NT2/D1 (cell line): ENCODE results near the gene CD83.

ENCODE experiments used
- DNase-seq: peaks from one replicate; pipeline ENCODE4 v3.0.0-alpha.2; 2011; ENCODE audit warnings: low read depth, low spot score
- H3K27me3 ChIP-seq: 2 replicates; pipeline ENCODE4 v1.6.0; 2011; ENCODE audit warnings: mild to moderate bottlenecking; ENCODE audit not compliant: insufficient read length, insufficient read depth
- H3K36me3 ChIP-seq: 2 replicates; pipeline ENCODE4 v1.6.1; 2011; ENCODE audit warnings: mild to moderate bottlenecking, low read length, mixed read lengths; ENCODE audit not compliant: insufficient read depth, insufficient read length
- H3K4me1 ChIP-seq: 2 replicates; pipeline ENCODE4 v1.5.1; 2011; ENCODE audit not compliant: insufficient read depth, insufficient read length
- H3K4me3 ChIP-seq: 2 replicates; pipeline ENCODE4 v1.5.1; 2011; ENCODE audit warnings: low read depth; ENCODE audit not compliant: insufficient read length
- H3K9ac ChIP-seq: 2 replicates; pipeline ENCODE4 v1.6.0; 2011; ENCODE audit warnings: low read depth; ENCODE audit not compliant: insufficient read length
- H3K9me3 ChIP-seq: 2 replicates; pipeline ENCODE4 v1.5.1; 2011; ENCODE audit warnings: mild to moderate bottlenecking, low read length; ENCODE audit not compliant: insufficient read depth
- SUZ12 ChIP-seq: IDR thresholded peaks from 2 replicates; pipeline ENCODE4 v1.6.1; 2011; ENCODE audit not compliant: insufficient read length, insufficient read depth; ENCODE audit errors: extremely low read depth
- YY1 ChIP-seq: IDR thresholded peaks from 2 replicates; pipeline ENCODE4 v1.6.1; 2011; ENCODE audit not compliant: insufficient read length, insufficient read depth
- ZNF274 ChIP-seq: IDR thresholded peaks from 2 replicates; pipeline ENCODE4 v1.6.1; 2011; ENCODE audit warnings: mild to moderate bottlenecking, low read depth, low read length

The CD83 gene

DNA sequence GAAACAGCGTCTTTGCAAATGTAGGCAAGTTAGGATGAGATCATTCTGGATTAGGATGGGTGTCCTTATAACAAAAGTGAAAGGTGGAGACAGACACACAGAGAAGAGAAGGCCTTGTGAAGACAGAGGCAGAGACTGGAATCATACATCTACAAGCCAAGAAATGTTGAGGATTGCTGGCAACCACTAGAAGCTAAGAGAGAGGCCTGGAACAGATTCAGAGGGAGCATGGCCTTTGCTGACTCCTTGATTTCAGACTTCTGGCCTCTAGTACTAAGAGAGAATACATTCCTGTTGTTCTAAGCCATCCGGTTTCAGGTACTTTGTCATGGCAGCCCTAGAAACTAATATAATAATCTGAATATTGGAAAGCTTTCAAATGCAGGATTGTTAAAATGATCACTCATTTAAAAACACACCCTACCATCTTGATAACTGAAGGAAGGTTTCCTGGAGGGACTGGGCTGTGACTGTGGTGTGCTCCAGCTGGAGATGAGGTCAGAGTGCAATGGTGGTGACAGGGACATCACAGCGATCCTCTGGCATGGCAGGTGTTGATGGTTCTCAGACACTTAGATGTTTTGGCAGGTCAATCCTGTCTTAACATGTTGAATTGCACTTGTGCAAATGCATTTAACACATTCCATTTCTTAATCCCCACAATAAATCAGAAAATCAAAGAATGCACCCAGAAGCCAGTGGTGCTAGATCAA, 25.1 kb downstream of the CD83 start:
- no peak overlapping the region for H3K9ac ChIP-seq
- H3K4me1 ChIP-seq: peaks cover 2% of the 10 kb centered on the region
- no peak overlapping the region for H3K4me3 ChIP-seq
- H3K9me3 ChIP-seq: no peaks in the 10 kb centered on the region
- H3K36me3 ChIP-seq: no peaks in the 10 kb centered on the region
- TF ChIP-seq YY1 (no peak), ZNF274 (no peak), SUZ12 (no peak)
- peaks cover 4% of the 10 kb centered on the region for H3K27me3 ChIP-seq
- DNase-seq: no peak

- no peak for TF ChIP-seq ZNF274
- no peak for TF ChIP-seq SUZ12
- TF ChIP-seq YY1: no peak
- peaks cover 4% of the 10 kb centered on the region for H3K27me3 ChIP-seq
- no peak overlapping the region for H3K9ac ChIP-seq
- no peaks in the 10 kb centered on the region for H3K36me3 ChIP-seq
- peaks cover 2% of the 10 kb centered on the region for H3K4me1 ChIP-seq
- DNase-seq: no peak
- H3K4me3 ChIP-seq: no peak overlapping the region
- no peaks in the 10 kb centered on the region for H3K9me3 ChIP-seq
Observed at GRCh38 chr6:14143305-14143704, 25.7 kb downstream of the CD83 start.

GRCh38 chr6:14144678-14145113, 27.1 kb downstream of the CD83 start:
- DNase-seq: peak; percentile 74
- peaks cover 4% of the 10 kb centered on the region for H3K27me3 ChIP-seq
- H3K9ac ChIP-seq: no peak overlapping the region
- no peak for TF ChIP-seq SUZ12
- no peak for TF ChIP-seq YY1
- no peak for TF ChIP-seq ZNF274
- no peaks in the 10 kb centered on the region for H3K9me3 ChIP-seq
- no peak overlapping the region for H3K4me3 ChIP-seq
- no peaks in the 10 kb centered on the region for H3K36me3 ChIP-seq
- H3K4me1 ChIP-seq: peaks cover 2% of the 10 kb centered on the region

GRCh38 chr6:14146506-14147096, 29.0 kb downstream of the CD83 start:
- DNase-seq: no peak
- peaks cover 2% of the 10 kb centered on the region for H3K4me1 ChIP-seq
- H3K9me3 ChIP-seq: no peaks in the 10 kb centered on the region

GRCh38 chr6:14147891-14148290, 30.3 kb downstream of the CD83 start:
- H3K4me1 ChIP-seq: peaks cover 2% of the 10 kb centered on the region
- H3K9ac ChIP-seq: no peak overlapping the region
- peaks cover 4% of the 10 kb centered on the region for H3K27me3 ChIP-seq
- DNase-seq: no peak
- no peaks in the 10 kb centered on the region for H3K36me3 ChIP-seq
- no peak overlapping the region for H3K4me3 ChIP-seq
- TF ChIP-seq YY1 (no peak), ZNF274 (no peak), SUZ12 (no peak)
- H3K9me3 ChIP-seq: no peaks in the 10 kb centered on the region

More at GRCh38 chr6:14146506-14147096, 29.0 kb downstream of the CD83 start:
- Histone ChIP-seq H3K27me3 (peaks cover 4% of the 10 kb centered on the region), H3K9ac (no peak overlapping the region), H3K36me3 (no peaks in the 10 kb centered on the region), H3K4me3 (no peak overlapping the region)
- TF ChIP-seq YY1: no peak

DNA sequence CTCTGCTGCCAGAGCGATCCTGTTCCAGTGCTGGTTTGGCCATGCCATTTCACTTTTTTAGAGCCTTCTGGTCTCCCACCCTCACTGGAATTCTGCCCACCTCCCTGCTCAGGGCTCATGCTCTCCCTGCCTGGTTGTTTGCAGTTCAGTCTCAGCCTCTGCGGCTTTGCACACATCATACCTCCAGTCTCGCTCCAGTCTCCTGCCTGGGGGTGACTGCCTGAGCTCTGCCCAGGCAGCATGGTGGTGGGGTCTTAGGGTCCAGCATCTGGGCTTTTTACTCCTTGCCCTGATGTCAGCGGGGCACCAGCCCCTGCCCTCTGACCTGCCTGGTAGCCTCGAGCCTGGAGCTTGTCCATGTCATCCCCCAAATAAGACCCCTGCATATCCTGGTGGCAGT, 30.9 kb downstream of the CD83 start:
- no peak overlapping the region for H3K9ac ChIP-seq
- TF ChIP-seq YY1 (no peak), SUZ12 (no peak), ZNF274 (no peak)
- H3K4me1 ChIP-seq: peaks cover 2% of the 10 kb centered on the region
- no peaks in the 10 kb centered on the region for H3K36me3 ChIP-seq
- H3K27me3 ChIP-seq: peaks cover 4% of the 10 kb centered on the region
- no peak overlapping the region for H3K4me3 ChIP-seq
- no peak for DNase-seq
- no peaks in the 10 kb centered on the region for H3K9me3 ChIP-seq

DNA sequence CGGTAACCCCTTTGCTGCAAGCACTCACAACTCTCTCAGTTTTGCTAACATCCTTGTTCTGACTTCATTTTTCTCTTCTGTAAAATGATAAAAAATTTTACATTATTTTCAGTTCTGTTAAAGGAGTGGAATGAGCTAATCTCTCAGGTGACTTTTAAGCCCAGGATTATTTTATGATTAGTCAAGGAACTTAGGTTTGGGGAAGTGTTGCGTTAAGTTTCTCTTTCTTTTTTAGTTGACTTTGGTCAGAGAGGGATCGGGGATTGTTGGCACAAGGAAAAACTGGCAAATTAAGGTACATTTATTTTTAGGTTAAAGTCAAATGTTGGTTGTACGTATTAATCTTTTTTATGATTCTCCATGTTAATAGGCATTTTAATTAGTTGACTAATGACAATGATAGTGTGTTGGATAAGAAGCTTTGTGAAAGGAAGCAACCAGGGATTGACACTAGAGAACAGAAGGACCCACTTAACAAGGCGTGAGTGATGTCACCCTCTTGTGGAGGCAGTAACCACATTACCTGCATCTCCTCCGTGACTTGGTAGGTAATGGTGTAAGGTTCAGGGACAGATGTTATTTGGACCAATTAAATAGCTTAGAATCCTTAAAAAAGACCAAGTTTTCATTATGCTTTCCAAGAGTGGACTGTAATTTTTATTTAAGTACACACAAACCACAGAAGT, 31.6 kb downstream of the CD83 start:
- no peaks in the 10 kb centered on the region for H3K36me3 ChIP-seq
- H3K4me3 ChIP-seq: no peak overlapping the region
- no peaks in the 10 kb centered on the region for H3K9me3 ChIP-seq
- peaks cover 4% of the 10 kb centered on the region for H3K27me3 ChIP-seq
- H3K9ac ChIP-seq: no peak overlapping the region
- H3K4me1 ChIP-seq: peaks cover 2% of the 10 kb centered on the region
- TF ChIP-seq SUZ12 (no peak), YY1 (no peak), ZNF274 (no peak)
- DNase-seq: no peak
